ENCODE results near the gene IDH1.

DNA sequence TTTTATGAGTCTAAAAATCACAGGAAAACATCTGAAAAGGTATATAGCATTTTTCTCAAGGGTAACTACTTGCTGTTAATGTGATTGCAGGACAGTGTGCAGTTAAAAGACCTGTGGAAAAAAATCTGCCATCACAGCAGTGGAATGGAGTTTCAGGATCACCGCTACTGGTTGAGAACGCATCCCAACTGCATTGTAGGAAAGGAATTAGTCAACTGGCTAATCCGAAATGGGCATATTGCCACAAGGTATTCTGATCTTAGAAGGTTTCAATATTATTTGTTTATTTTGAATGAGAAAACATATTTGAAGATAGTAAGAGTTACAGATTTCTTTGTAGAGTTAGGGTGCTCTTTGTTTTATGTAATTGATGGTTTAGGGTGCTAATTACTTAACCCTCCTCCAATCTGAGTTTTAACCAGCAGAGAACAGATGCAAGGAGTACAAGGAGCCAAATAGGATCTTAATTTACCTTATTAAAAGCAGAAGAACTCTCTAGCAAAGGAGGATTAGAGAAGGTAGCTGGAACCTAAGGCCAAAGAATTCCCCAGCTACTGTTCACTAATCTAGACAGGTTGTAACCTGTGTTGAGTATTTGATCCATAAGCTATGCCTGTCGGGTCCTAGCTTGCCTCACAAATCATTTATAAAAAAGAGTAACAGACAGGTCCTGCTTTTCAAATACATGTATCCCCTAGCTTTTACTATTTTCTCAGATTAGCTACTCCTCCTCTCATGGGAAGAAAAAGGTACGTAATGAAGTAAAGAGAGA is 46.2 kb upstream of the IDH1 start:
- TF ChIP-seq, protein P1, sequence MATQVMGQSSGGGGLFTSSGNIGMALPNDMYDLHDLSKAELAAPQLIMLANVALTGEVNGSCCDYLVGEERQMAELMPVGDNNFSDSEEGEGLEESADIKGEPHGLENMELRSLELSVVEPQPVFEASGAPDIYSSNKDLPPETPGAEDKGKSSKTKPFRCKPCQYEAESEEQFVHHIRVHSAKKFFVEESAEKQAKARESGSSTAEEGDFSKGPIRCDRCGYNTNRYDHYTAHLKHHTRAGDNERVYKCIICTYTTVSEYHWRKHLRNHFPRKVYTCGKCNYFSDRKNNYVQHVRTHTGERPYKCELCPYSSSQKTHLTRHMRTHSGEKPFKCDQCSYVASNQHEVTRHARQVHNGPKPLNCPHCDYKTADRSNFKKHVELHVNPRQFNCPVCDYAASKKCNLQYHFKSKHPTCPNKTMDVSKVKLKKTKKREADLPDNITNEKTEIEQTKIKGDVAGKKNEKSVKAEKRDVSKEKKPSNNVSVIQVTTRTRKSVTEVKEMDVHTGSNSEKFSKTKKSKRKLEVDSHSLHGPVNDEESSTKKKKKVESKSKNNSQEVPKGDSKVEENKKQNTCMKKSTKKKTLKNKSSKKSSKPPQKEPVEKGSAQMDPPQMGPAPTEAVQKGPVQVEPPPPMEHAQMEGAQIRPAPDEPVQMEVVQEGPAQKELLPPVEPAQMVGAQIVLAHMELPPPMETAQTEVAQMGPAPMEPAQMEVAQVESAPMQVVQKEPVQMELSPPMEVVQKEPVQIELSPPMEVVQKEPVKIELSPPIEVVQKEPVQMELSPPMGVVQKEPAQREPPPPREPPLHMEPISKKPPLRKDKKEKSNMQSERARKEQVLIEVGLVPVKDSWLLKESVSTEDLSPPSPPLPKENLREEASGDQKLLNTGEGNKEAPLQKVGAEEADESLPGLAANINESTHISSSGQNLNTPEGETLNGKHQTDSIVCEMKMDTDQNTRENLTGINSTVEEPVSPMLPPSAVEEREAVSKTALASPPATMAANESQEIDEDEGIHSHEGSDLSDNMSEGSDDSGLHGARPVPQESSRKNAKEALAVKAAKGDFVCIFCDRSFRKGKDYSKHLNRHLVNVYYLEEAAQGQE (IDR thresholded peaks at IDR 0.05; ENCODE audit: insufficient read depth in 1 of 2, low read depth in 2 of 2, low read length in 2 of 2) = no peak
- no peak for TF ChIP-seq POLR2AphosphoS5 (IDR thresholded peaks at IDR 0.05; ENCODE audit: low read depth, low read length)
